SJCRH30 (cell line): ENCODE measurements around the gene SPTBN1. TPM values are rescaled to one million over a fixed set of nuclear protein-coding genes. Genes with fewer than 3 reads are reported as not detected.

Experiments used
- DNase-seq, 2 experiments: peaks; one replicate each; pipeline ENCODE4 v3.0.0-alpha.2; 2015 to 2020
- H3K27ac ChIP-seq: fragments of 250-450 bp; sonication (Bioruptor Pico); 2 replicates; pipeline ENCODE4 v1.5.1; 2020; ENCODE audit warnings: mild to moderate bottlenecking, moderate library complexity
- H3K27me3 ChIP-seq: fragments of 250-450 bp; sonication (Bioruptor Pico); 2 replicates; pipeline ENCODE4 v1.5.1; 2020; ENCODE audit warnings: mild to moderate bottlenecking, moderate library complexity
- H3K36me3 ChIP-seq: fragments of 250-450 bp; sonication (Bioruptor Pico); 2 replicates; pipeline ENCODE4 v1.5.1; 2020; ENCODE audit warnings: mild to moderate bottlenecking, moderate library complexity
- H3K4me1 ChIP-seq: fragments of 250-450 bp; sonication (Bioruptor Pico); 2 replicates; pipeline ENCODE4 v1.5.1; 2020; ENCODE audit warnings: mild to moderate bottlenecking, moderate library complexity
- H3K4me3 ChIP-seq: fragments of 250-450 bp; sonication (Bioruptor Pico); 2 replicates; pipeline ENCODE4 v1.5.1; 2020; ENCODE audit warnings: mild to moderate bottlenecking, moderate library complexity
- H3K9me3 ChIP-seq: fragments of 250-450 bp; sonication (Bioruptor Pico); replicated peaks from 2 replicates; pipeline ENCODE4 v1.5.1; 2020; ENCODE audit warnings: mild to moderate bottlenecking, moderate library complexity
- total RNA-seq: library from RNA; depleted of rRNA; stranded (reverse); fragments of >200 nt; shearing (Covaris generic); gene quantifications from 2 replicates; pipeline ENCODE4 v1.2.3, GENCODE V29; 2014

Gene SPTBN1
- total RNA-seq, 1 experiment from 2014 or later, result 260 TPM

DNA sequence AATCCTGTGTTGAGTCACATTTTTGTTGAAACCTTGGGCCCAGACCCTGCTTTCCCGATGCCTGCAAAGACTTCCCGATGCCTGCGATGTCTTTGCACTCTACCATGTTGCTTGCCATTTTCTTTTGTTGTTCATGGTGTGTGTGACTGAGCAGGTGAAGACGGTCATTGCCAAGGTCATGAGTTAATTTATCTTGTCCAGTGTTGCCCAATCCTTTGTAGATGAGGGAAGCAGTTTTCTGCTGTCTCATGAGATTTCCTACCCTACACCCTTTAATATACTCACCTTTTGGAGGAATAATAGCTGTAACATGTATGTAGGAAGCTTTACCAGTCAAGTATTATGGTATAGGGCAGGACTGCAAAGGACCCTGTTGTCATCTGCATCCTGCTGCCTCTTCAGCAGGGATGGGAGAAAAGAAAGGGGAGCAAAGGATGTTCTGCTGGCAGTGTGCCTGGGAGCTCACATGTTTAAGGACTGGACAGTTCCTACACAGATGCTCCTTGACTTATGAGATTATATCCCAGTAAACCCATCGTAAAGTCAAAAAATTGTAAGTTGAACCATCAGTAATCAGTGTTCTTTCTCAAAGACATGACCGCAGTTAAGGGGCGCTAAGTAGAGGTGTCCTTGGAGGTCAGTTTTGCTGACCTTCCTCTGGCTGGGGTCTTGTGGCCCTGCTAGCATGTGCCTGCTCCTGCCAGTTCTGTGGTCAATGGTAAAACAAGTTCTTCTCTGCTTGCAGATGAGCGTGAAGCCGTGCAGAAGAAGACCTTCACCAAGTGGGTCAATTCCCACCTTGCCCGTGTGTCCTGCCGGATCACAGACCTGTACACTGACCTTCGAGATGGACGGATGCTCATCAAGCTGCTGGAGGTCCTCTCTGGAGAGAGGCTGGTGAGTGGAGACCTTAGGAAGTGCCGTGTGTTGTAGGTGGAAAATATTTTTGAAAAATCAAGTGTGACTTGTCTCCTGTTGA is 142.5 kb downstream of the SPTBN1 start:
- Histone ChIP-seq H3K4me1 (no peaks in the 10 kb centered on the region; the same call in 1 of the 2 replicates), H3K9me3 (no peaks in the 10 kb centered on the region), H3K4me3 (no peak overlapping the region), H3K27me3 (no peaks in the 10 kb centered on the region), H3K36me3 (peaks cover 33% of the 10 kb centered on the region), H3K27ac (no peak overlapping the region)
- no peak for DNase-seq

DNA sequence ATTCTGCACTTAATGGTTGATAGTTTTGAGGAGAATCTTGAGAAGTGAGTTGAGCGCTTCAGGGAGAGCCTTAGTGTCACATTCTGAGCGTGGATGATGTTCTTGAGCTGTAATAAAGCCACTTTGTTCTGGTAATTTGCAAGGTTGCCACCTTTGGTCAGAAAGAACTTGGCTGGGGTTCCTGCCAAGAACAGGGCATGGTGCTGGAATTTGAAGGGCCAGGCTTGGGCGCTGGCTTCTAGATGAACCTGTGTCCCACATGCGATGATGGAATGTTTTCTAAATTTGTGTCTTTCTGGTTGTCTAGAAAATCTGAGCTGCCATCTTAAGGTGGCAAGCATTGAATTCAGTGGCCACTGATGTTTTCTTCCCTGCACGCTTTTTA is 143.2 kb downstream of the SPTBN1 start:
- no peaks in the 10 kb centered on the region for H3K9me3 ChIP-seq
- no peaks in the 10 kb centered on the region; the same call in 1 of the 2 replicates for H3K4me1 ChIP-seq
- no peak overlapping the region for H3K4me3 ChIP-seq
- peaks cover 30% of the 10 kb centered on the region for H3K36me3 ChIP-seq
- no peak for DNase-seq
- no peak overlapping the region for H3K27ac ChIP-seq
- no peaks in the 10 kb centered on the region for H3K27me3 ChIP-seq

DNA sequence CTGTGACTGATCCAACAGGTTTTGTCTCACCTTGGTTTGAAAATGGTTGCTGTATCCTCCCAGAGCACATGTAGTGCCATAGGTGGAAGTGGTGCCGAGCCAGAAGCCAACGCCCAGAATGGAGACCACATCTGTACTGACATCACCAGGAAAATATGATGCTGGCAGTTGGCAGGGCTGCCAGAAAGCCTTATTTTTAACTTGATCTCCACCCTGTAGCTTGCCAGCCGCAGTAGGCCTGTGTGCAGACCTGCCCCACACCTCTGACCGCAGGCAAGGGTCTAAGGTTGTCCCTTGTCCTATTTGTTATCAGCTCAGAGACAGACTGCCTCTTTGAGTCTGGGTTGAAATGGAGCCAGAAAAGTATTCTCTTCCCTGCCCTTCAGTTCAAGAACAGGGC is 143.8 kb downstream of the SPTBN1 start:
- H3K9me3 ChIP-seq, result no peaks in the 10 kb centered on the region
- no peak overlapping the region for H3K27ac ChIP-seq
- H3K27me3 ChIP-seq, result no peaks in the 10 kb centered on the region
- no peaks in the 10 kb centered on the region; the same call in 1 of the 2 replicates for H3K4me1 ChIP-seq
- no peak for DNase-seq
- H3K36me3 ChIP-seq, result peaks cover 26% of the 10 kb centered on the region
- H3K4me3 ChIP-seq, result no peak overlapping the region

DNA sequence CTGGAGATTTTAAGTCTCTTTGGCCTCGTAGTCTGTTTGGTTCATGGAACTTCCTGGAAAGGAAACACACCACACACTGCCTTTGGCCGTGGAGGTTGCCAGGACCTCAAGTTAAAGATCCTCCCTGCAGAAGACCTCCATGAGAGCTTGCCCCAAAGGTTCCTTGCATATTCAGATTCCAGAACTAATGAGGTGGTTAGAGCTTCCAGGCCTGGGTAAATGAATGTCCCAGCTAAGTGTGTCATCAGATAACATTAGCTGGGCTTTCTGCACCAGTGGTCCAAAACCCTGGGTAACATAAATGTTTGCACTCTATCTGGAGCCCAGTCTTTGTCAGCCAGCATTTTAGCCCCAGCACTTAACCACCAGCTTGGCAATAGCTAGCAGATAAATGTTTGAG is 145.2 kb downstream of the SPTBN1 start:
- no peak for DNase-seq
- no peak overlapping the region for H3K27ac ChIP-seq
- peaks cover 21% of the 10 kb centered on the region for H3K36me3 ChIP-seq
- H3K4me1 ChIP-seq, result no peaks in the 10 kb centered on the region; the same call in 1 of the 2 replicates
- H3K9me3 ChIP-seq, result no peaks in the 10 kb centered on the region
- no peaks in the 10 kb centered on the region for H3K27me3 ChIP-seq
- H3K4me3 ChIP-seq, result no peak overlapping the region

DNA sequence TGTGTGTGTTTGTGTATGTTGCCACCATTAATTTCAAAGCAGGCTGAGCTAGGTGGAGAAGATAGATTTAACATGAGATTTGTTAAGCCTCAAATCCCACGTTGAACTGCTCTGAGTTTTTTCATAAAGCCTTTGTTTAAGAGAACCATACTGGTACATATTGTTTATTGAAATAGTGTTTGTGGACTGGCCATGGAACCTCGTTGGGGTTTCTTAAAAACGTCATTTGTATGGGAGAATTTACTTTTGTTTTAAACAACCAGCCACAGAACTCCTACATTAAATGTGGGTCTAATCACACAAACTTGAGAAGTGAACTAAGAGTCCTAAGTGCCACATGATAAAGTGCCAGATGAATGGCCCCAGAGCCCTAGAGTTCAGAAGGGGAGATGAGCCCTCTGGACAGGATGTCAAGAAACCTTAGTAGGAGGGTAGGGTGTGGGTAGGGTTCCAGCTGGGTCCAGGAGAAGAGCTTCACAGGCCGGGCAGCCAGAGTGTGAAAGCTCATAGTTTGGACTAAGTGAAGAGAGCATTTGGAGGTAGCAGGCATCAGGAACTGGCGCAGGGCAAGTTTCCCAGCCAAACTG is 146.7 kb downstream of the SPTBN1 start:
- Histone ChIP-seq H3K27me3 (no peaks in the 10 kb centered on the region), H3K27ac (no peak overlapping the region), H3K4me3 (no peak overlapping the region), H3K36me3 (peaks cover 24% of the 10 kb centered on the region), H3K4me1 (no peaks in the 10 kb centered on the region; the same call in 1 of the 2 replicates), H3K9me3 (no peaks in the 10 kb centered on the region)
- DNase-seq, result no peak

DNA sequence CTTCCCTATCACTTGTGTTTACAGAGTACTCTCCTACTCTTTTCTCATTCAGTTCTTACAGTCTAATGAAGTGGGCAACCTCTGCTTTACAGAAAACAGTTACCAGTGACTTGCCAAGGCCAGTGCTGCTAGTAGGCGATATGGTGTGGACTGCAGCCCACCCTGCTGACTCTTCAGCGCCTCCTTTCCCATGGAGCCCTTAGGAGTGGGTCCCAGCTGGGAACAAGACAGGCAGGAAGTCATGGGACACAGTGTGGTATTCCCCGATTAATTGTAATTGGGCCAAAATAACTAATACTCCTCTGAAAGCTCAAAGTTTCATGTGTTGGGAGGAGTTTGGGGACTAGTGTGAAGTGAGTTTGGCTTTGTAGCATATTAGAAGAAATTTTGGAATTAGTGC is 147.2 kb downstream of the SPTBN1 start:
- no peaks in the 10 kb centered on the region; the same call in 1 of the 2 replicates for H3K4me1 ChIP-seq

DNA sequence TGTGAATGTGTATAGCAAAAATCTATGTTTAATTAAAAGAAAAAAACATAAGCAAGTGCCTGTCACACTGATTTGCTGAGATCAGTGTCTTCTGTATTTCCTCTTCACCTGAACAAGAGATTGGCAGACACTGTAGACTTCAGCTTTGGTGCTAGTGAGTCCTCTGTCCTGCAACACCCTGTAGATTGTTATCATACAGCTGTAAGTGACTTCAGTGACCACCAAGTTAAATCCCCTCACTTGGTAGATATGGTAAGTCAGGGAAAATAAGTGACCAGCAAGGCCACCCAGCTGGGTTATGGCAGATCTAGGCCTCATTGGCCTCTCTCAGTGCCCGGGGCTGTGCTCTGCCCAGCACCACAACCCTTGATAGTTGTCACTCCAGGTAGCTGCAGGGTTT is 147.7 kb downstream of the SPTBN1 start:
- peaks cover 17% of the 10 kb centered on the region for H3K36me3 ChIP-seq
- H3K4me1 ChIP-seq, result no peaks in the 10 kb centered on the region; the same call in 1 of the 2 replicates
- H3K27me3 ChIP-seq, result no peaks in the 10 kb centered on the region
- no peak for DNase-seq
- no peak overlapping the region for H3K27ac ChIP-seq
- H3K4me3 ChIP-seq, result no peak overlapping the region
- H3K9me3 ChIP-seq, result no peaks in the 10 kb centered on the region

More for the DNA sequence above, 147.2 kb downstream of the SPTBN1 start:
- no peak for DNase-seq
- Histone ChIP-seq H3K27me3 (no peaks in the 10 kb centered on the region), H3K27ac (no peak overlapping the region), H3K36me3 (peaks cover 21% of the 10 kb centered on the region), H3K9me3 (no peaks in the 10 kb centered on the region), H3K4me3 (no peak overlapping the region)

DNA sequence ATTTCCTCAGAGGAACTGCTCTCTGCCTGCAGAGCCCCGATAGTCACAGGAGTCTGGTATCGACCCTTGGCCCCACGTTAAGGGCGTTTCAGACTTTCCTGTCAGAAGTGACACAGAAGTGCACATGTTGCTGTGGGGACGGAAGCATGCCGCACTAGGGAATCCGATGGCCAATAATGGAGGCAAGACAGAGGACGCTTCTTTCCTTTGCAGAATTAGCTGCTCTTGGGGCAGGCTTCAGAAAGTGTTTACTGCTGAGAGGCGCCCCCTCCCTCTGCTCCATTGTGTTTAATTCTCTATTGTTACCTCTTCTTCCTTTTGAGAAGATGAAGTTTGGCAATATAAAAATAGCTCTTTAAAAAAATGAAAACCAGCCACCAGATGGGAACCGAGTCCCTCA is 148.7 kb downstream of the SPTBN1 start:
- H3K36me3 ChIP-seq, result peaks cover 17% of the 10 kb centered on the region
- no peak overlapping the region for H3K27ac ChIP-seq
- H3K4me1 ChIP-seq, result no peaks in the 10 kb centered on the region
- no peak overlapping the region for H3K4me3 ChIP-seq
- H3K27me3 ChIP-seq, result no peaks in the 10 kb centered on the region
- H3K9me3 ChIP-seq, result no peaks in the 10 kb centered on the region
- no peak for DNase-seq

DNA sequence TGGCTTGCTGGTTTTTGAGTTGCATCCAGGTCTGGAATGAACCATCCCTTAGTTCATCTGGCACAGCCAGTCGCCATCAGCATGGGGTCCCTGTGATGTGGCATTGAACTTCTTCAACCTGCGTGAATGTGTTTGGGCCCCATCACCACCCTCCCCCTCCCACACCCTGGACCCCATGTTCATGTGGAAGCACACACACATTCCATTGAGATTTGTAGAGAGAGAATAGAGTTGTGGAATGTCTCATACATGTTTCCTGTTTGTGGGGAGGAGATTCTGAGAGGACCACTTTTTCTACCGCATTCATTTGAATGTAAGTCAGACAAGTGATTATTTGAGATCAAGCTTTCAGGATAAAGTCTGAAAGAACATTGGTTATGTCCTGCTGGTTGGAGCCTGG is 149.7 kb downstream of the SPTBN1 start:
- H3K36me3 ChIP-seq, result peaks cover 10% of the 10 kb centered on the region; the same call in 1 of the 2 replicates
- no peaks in the 10 kb centered on the region for H3K4me1 ChIP-seq
- DNase-seq, result no peak
- H3K4me3 ChIP-seq, result no peak overlapping the region
- no peaks in the 10 kb centered on the region for H3K27me3 ChIP-seq
- no peaks in the 10 kb centered on the region for H3K9me3 ChIP-seq
- H3K27ac ChIP-seq, result no peak overlapping the region

DNA sequence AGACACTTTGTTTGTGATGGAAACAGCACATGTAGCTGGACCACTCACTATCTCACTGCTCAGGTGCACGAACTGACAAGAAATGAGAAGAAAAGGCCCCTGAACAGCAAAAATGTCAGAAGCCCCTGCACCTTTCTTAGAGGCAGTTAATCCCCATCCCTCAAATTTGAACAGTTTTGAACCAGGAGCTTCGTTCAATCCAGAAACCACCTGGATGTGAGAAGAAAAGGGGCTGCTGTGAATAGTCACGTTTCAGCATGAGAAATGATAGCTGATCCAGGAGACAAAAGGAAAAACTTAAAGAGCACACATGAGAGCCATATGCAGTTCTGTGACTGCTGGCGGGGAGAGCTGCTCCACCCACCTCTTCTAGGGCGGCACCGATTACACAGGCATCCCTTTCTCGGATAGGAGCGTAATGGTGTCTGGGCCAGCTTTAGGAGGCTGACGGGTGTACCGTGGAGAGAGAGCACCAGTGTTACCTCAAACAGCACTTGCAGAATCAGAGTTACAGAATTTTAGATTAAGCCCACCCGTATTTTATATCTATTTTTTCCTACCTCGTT is 150.3 kb downstream of the SPTBN1 start:
- Histone ChIP-seq H3K4me3 (no peak overlapping the region), H3K27ac (no peak overlapping the region), H3K4me1 (no peaks in the 10 kb centered on the region), H3K9me3 (no peaks in the 10 kb centered on the region), H3K36me3 (peaks cover 8% of the 10 kb centered on the region; the same call in 1 of the 2 replicates), H3K27me3 (no peaks in the 10 kb centered on the region)
- DNase-seq, result no peak

DNA sequence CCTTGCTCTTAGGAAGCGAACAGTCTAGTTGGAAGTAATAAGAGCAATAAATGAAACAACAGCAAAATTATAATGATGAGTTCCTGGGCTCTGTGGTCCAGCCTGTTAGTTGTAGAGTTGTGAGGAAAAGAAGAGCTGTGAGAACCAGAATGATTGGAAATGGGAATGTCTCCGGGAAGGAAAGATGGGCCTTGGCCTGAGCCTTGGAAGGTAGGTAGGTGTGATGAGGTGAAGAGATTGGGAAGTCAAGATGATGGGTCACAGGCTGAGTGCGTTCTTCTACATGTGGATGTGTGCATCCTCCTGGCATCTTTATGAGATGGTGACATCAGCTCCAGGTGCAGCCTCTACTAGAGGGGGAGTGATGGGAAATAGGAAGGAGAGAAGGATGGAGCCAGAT is 152.1 kb downstream of the SPTBN1 start:
- Histone ChIP-seq H3K27ac (no peak overlapping the region), H3K9me3 (no peaks in the 10 kb centered on the region), H3K4me3 (no peak overlapping the region), H3K36me3 (0 out of 2 replicates have a peak, but pooled peaks cover 2% of the 10 kb centered on the region), H3K4me1 (no peaks in the 10 kb centered on the region), H3K27me3 (no peaks in the 10 kb centered on the region)
- DNase-seq, result no peak

DNA sequence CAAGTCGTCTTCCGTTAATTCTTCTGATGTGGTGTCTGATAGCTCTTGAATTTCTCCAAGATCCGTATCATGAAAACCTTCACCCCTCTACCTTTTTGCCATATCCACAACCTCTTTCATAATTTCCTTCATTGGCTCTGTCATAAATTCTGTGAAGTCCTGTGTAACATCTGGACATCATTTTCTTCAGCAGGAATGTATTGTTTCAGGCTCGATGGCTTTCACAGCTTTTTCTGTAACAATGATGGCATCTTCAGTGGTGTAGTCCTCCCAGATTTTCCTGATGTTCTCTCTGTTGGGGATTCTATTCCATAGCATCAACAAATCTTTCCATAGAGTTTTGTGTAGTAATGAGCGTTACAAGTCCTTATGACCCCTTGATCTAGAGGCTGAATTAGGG is 153.1 kb downstream of the SPTBN1 start:
- no peak for DNase-seq
- no peak overlapping the region for H3K27ac ChIP-seq
- no peaks in the 10 kb centered on the region for H3K9me3 ChIP-seq
- H3K27me3 ChIP-seq, result no peaks in the 10 kb centered on the region
- H3K4me3 ChIP-seq, result no peak overlapping the region
- no peaks in the 10 kb centered on the region for H3K4me1 ChIP-seq
- H3K36me3 ChIP-seq, result peaks cover 5% of the 10 kb centered on the region; the same call in 1 of the 2 replicates

DNA sequence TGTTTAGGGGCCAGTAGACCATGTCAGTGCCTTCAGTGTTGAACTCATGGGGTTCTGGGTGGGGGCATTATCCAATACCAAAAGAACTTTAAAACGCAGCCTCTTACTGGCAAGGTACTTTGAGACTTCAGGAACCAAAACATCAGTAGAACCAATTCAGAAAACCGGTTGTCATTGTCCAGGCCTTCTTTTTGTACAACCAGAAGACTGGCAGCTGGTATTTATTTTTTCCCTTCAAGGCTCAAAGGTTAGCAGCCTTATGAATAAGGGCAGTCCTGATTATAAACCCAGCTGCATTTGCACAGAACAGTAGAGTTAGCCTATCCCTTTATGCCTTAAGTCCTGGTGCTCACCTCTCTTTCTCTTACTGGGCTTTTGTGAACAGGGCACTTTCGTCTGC is 153.5 kb downstream of the SPTBN1 start:
- Histone ChIP-seq H3K4me3 (no peak overlapping the region), H3K4me1 (no peaks in the 10 kb centered on the region), H3K27ac (no peak overlapping the region), H3K27me3 (no peaks in the 10 kb centered on the region), H3K9me3 (no peaks in the 10 kb centered on the region), H3K36me3 (peaks cover 7% of the 10 kb centered on the region; the same call in 1 of the 2 replicates)
- no peak for DNase-seq

DNA sequence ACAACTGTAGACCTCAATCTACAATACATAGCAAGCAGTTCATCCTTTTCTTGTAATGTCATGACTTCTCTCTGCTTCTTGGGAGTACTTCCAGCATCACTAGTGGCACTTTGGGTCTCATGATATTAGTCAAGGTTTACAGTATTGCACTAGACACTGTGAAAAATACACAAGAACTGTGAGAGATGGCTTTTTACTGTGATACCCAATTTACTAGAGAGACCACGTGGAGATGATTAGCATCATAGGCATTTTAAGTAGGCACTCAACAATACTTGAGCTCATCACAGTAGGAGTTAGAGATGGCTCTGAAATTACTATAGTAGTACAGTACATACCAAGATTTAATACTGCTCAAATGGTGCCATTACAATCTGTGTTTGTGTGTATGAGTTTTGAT is 154.6 kb downstream of the SPTBN1 start:
- Histone ChIP-seq H3K36me3 (peaks cover 14% of the 10 kb centered on the region), H3K27me3 (no peaks in the 10 kb centered on the region), H3K4me1 (no peaks in the 10 kb centered on the region), H3K4me3 (no peak overlapping the region), H3K27ac (no peak overlapping the region), H3K9me3 (no peaks in the 10 kb centered on the region)
- DNase-seq, result no peak
